SK-N-DZ (cell line): Measurements from ENCODE around the gene ZNF90. TPM values are rescaled to one million over a fixed set of nuclear protein-coding genes. Genes with fewer than 3 reads are reported as not detected.
"Not testable (repeated sequence)": the region's sequence is repeated elsewhere in the genome, so short reads cannot be mapped to it uniquely, and the experiment has no call there.

ENCODE experiments used
- DNase-seq: peaks from one replicate; pipeline ENCODE4 v3.0.0-alpha.2; 2015; ENCODE audit warnings: low spot score
- polyA plus RNA-seq, 2 experiments: library from polyadenylated mRNA; depleted of rRNA; stranded (reverse); fragments of >200 nt; gene quantifications; 2 replicates each; pipeline ENCODE4 v1.2.3, GENCODE V29; 2014

The ZNF90 gene
- 11.8 and 17.5 TPM in 2 replicates for polyA plus RNA-seq (2014; cell fraction: cytosol; rRNA removed)
- polyA plus RNA-seq (2014; cell fraction: nucleus; rRNA removed) = 13.2 and 34.2 TPM in 2 replicates

DNA sequence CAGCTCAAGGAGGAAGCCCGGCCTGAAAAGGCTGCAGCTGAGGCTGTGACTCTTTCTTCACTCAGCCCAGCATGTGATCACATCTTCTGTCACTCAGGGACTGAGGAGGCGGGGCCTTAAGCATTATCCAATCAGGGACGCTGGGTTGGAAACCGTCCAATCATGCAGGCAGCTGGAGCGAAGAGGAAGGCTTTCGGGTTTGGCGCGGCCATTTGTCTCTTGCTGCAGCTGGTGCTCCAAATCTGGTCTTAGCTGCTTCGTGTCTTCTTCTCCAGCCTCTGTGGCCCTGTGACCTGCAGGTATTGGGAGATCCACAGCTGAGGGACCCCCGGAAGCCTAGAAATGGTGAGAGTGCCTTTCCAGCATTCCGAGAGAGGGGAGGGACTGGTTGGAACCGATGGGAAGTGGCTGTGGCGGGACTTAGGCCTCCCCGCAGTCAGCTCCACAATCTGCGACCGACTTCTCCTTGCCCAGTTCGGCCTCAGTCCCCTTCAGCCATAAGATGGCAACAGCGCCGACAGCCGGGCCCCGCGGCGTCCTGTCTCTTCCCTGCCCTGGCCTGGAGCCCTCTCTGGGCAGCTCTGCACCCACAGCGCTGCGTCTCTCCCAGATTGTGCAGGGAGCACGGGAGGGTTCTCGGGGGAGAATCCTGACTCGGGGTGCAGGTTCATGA is at the start of gene ZNF90:
Gene ZNF90, plus strand, starts transcription at position 210 of the 673 bp plus-strand sequence. Its CDS starts 133 bp downstream, at position 343.
- DNase-seq = peak; percentile 97

DNA sequence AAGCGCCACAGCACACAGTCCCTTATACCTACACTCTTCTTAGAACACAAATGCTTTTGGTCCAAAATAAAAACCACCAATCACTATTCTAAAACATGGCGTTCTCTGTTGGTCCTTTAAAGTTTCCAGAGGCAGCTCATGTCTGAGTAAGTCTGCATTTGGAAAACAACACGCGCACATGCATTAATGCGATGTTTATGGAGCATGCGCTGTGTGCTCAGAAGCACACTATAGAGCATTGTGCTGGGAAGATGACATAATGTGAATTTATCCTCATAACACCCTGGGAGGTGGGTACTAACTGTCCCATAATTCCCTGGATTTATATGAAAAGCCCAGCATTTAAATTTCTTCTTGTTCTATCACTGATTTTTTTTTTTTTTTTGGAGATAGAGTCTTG is 49.2 kb upstream of the ZNF90 start:
- DNase-seq = no peak

DNA sequence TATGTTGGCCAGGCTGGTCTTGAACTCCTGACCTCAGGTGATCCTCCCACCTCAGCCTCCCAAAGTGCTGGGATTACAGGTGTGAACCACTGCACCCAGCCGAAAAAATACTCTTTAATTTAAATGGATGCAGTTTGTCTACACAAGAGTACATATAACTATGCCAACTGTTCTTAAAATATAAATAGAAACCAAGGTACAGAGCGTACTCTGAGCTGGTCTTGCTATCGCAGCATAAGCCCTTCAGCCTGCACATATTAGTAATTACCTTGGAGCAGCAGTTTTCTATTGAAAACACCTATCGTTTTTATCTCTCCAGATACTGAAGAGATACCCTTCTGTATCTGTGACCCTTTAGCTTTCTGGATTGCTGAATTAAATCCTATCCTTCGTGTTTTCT is 41.9 kb upstream of the ZNF90 start:
- DNase-seq = no peak

DNA sequence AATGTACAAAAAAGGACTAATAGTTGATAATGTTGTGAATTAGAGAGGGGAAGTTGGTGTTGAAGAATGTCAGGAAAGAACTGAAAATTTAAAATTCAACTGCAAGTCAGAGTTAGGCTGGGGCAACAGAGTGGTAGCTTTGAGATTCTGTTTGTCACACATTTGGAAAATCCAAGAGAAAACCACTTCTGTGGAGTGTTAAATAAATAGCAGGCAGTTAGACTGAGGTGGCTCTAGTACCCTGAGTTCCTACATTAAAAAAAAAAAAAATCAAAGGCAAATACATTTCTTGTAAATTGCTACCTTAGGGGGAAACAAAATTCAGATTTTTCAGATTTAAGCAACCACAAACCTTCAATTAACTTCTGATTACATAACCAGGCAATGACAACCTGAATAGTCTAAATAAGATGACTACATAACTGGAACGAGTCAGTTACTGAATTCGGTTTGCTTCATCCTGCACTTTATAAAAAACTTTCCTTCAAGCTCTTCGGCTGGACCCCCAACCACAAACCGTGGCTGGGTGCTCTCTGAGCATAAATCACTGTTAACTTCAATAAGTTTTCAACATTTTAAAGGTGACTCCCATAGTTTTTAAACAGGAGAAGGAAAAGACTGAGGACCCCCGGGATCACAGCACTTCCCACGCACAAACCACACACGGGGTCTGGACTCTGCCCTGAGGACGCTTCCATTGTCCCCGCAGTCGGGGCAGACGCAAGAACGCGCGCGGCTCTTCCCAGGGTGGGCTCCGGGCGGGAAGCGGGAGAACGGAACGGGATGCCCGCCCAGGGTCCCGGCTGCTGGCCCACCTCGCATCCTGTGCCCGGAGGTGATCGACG is 39.2 kb upstream of the ZNF90 start:
- no peak for DNase-seq

DNA sequence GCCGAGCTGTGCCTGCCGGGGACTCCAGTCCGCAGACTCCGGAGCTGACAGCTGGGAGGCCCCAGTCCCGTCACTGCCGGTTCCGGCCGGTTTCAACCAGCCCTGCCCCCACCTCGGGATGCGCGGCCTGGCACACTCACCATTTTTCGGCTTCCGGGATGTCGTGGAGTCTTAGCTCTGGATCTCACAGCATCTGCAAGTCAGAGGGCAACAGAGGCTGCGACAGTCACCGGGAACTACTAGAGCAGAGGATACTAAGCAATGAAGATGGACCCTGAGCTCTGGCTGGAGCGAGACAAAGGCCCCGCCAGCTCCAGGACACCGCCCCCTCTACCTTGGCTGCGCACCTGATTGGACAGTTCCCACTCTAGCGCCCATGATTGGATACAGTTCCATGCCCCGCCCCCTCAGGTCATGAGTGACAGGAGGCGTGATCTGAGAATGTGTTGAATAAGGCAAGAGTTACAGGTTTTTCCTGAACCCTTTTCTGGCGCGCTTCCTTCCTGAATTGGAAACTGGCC is 38.5 kb upstream of the ZNF90 start, which contains the start of gene ZNF682:
Gene ZNF682, minus strand, starts transcription at position 303 of the 521 bp plus-strand sequence. Its CDS starts 160 bp downstream, at position 143.
- peak; percentile 96 for DNase-seq

DNA sequence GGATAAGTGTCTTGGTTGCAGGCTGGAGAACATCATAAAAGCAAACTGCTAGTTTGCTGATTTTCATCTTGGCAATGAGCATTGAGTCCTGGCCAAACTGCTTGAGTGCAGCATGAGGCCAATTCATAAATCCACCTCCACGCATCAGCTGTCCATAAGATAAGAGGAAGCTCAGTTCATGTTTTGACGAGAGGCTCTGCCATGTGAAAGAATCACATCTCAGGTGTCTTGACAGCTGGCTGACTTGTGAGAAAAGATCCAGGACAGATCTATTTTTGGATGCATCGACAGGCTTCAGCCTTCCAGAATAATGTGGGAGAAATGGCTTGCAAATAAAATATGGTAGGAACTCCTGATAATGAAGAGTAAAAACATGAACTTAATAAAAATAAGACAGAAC is 33.1 kb upstream of the ZNF90 start:
- DNase-seq = peak; percentile 15

DNA sequence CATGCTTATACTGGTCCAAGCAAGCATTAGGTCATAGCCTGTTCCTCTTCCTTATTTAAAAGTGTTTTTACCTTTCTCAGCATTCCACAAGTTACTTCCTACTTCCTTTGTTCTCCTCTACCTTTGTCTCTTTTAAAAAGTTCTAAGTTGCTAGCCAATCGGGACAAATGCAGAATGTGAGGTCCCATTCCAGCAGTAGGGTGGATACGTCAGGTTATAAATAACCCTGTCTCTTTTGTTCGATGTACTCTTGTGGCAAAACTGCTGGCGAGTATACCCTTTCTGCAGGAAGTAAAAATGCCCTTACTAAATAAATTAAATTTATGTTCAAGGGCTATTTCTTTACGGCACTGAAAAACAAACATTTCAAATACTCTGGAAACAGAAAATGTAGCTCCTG is 32.1 kb upstream of the ZNF90 start:
- not testable (repeated sequence) for DNase-seq

DNA sequence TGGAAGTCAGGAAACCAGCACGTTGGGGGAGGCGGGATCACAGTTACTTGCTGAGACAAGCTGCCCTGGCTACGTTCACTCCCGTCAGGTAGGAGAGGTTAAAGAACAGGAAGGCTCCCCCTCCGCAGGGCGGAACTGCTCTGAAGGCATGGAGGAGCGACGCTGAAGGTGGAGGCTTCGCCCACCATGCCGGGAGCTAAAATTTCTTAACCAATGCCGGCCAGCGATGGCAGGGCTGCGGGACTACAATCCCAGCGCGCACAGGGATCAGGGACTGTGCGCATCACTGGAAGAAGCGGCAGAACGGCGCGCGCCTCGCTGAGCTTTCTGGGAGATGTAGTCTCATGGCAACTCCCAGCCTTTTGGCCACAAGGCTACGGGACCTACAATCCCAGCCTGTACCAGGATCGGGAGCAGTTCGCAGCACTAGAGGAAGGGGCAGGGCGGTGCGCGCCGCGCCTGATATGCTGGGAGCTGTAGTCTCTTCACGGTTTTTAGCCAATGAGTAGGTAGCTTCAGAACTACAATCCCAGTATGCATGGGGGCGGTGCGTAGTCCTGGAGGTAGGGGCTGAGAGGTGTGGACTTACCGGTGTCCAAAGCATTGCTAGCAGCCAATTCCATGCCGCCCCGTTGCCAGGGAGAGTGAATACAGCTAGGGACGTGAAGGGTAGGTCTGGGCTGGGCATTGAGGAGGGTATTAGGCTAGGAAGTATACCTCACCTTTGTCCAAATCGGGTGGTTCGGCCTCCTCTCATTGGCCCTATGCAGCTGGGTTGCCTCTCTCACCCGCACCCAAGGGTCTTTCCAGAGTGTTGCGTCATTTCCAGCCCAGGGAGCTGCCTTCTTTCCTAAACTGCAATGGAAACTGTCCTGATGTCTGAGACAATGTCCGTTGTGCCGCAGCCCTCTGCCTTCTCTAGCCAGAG is 25.7 kb upstream of the ZNF90 start:
- peak; percentile 98 for DNase-seq

DNA sequence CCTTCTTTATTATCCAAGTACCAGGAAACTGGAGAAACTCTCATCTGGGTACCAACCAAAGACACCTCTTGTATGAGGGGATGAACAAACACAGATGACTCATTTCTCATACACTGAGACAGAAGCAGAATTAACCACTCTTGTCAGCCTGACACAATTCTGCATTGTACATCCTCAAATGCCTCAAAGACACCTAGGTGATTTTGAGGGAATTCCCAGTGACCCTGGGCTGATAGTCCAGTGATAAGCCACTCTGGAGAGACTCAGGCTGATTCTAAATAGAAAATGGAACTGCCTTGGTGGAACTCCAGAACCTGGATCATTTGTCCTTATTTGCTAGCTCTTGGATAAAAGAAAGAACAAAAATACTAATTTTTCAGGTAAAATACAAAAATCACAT is 19.1 kb upstream of the ZNF90 start:
- not testable (repeated sequence) for DNase-seq

DNA sequence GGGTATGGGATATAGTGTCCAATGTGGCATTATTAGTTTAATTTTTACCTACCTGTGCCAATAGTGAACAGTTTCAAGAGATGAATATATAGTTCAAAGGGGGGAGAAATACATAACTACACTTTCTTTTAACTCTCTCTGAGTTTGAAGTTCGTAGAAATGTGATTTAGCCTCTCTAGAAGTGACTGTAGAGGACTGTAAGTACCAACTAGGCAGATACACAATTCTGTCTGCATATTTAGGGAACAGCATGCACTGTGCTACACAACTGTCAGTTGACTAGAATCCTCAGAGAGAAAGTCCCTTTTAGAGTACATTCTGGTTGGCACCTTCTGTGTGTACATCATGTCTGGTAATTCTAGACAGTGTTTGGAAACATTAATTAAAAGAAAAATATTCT is 17.5 kb upstream of the ZNF90 start:
- no peak for DNase-seq

DNA sequence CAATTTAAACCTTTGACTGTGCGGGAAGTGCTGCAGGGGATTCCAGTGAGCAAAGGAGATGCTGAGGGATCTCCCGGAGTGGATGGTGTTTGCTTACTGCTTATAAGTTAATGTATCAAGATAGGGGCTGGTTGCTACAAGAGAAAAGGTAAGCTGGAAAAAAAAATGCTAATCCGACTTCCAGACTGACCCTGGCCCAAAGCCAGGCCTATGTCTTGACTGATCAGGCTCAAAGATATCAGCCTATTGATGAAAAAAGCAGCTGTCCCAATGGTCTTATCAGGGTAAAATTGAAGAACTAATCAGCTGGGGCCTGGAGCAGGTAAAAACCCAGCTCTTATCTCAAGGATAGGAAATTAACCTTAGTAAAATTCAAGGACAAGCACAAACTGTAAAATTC is 10.9 kb upstream of the ZNF90 start:
- DNase-seq = no peak

DNA sequence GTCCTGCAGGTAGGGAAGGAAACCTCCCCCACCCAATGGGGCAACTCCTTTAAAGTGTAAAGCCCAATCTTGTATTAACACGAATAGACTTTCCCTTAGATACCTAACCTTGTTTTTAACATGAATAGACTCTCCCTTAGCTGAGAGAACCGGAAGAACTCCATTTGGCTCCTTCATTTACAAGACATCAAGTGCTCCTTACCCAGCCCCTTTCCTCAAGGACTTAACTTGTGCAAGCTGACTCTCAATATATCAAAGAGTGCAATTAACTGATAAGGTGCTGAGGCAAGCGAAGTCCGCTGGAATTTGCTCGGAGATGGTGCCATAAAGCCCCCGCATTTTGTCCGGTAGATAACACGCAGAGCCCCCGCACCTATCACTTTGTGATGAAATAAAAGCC is 9.9 kb upstream of the ZNF90 start:
- no peak for DNase-seq

DNA sequence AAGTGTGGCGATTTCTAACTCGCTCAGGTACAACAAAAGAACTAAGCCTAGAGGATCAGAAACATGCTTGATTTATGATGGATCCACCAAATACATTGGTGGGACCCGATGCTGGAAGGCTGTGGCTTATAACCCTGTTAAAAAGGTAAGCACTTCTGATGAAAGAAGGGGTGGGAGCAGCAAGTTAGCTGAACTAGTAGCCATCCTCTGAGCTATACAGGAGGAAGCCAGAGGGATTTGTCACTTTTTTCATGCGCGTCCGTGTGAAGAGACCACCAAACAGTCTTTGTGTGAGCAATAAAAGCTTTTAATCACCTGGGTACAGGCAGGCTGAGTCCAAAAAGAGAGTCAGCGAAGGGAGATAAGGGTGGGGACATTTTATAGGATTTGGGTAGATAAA is 9.2 kb upstream of the ZNF90 start:
- DNase-seq = not testable (repeated sequence)

DNA sequence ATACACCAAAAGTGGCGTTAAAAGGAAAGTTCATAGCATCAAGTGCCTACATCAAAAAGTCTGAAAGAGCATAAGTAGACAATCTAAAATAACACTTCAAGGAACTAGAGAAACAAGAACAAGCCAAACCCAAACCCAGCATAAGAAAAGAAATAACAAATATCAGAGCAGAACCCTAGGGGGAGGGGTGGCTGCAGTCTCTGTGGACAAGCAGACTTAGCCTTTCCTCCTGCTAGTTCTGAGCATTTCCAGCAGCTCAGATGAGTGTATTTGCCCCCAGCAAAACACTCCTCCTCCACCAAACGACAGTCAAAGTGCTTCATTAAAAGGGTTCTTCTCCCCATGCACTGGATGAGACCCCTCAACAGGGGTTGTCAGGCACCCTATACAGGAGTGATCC is 7.1 kb upstream of the ZNF90 start:
- no peak for DNase-seq

DNA sequence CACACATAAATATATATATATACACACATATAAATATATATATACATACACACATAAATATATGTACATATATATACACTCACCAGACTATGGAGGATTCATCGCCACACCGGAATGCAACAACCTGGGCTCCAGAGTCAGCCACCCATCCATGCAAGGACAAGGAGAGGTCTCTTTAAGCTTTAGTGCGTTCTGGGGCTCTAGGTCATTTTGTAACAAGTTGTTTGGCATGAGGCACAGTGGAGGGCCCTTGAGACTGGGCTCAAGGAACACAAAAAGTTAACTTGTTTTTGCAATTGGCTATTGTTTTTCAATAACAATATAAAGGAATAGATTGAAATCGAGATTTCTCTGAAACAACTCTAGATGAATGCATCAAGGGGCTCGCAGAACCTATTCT is 4.9 kb upstream of the ZNF90 start:
- no peak for DNase-seq

DNA sequence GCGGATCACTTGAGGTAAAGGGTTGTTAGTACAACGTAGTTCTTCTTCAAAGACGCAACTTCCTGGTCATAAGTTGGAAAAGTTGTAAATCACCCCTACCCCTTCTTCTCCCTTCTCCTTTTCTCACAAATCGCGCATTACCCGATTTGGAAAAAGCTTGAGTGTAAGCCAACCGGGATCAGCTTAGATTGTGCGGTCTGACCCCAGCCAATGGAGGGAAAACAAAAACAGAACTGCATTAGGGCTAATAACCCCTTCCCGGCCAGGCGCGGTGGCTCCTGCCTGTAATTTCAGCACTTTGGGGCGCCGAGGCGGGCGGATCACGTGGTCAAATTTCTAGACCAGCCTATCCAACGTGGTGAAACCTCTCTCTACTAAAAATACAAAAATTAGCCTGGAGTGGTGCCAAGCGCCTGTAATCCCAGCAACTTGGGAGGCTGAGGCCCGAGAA is 806 bp downstream of the ZNF90 start:
- DNase-seq = peak; percentile 35

DNA sequence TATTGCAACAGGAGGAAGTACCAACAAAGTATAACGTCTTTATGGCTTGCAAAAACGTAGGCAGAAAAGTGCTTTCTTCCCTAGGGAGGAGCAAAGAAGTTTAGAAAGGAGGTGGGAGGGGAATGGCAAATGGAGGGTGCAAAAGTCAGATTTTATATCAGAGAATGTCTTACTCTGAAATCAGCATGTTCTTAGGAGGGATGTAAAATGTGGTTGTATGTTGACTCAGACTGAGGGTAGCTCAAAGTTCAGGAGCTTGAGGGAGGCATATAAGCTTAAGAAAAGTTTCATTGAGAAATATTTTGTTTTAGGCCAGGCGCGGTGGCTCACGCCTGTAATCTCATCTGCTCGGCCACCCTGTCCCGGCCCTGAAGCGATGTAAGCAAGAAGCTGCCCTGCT is 1.7 kb downstream of the ZNF90 start:
- no peak for DNase-seq

DNA sequence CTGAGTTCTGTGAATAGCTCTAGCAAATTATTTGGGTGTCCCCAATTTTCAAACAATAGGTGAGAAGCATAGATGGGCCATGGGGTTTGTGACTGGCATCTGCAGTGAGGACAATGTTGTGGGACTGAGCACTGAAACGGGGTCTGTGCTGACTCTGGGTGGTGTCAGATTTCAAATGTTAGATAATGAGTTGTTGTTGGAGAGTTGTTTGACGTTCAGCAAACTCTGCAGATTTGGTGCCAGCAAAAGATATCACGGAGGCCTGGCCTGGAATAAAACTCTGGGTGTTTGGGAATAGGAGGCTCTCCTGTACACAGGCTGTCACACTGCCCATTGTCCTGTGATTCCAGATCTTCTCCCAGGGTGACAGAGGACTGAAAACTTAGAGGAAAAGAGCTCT is 2.9 kb downstream of the ZNF90 start:
- DNase-seq = no peak

DNA sequence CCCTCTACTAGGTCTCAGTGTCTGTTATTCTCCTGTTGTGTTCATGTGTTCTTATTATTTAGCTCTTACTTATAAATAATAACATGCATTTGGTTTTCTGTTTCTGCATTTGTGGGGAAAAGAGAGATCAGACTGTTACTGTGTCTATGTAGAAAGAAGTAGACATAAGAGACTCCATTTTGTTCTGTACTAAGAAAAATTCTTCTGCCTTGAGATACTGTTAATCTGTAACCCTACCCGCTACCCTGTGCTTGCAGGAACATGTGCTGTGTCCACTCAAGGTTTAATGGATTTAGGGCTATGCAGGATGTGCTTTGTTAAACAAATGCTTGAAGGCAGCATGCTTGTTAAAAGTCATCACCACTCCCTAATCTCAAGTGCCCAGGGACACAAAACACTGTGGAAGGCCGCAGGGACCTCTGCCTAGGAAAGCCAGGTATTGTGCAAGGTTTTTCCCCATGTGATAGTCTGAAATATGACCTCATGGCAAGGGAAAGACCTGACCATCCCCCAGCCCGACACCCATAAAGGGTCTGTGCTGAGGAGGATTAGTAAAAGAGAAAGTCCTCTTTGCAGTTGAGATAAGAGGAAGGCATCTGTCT is 4.5 kb downstream of the ZNF90 start:
- not testable (repeated sequence) for DNase-seq

DNA sequence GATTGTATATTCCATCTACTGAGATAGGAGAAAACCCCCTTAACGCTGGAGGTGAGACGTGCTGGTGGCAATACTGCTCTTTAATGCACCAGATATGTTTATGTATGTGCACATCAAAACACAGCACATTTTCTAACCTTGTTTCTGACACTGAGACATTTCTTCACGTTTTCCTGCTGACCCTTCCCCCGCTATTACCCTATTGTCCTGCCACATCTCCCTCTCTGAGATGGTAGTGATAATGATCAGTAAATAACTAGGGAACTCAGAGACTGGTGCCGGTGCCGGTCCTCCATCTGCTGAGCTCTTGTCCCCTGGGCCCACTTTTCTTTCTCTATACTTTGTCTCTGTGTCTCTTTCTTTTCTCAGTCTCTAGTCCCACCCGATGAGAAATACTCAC is 5.1 kb downstream of the ZNF90 start:
- DNase-seq = not testable (repeated sequence)

DNA sequence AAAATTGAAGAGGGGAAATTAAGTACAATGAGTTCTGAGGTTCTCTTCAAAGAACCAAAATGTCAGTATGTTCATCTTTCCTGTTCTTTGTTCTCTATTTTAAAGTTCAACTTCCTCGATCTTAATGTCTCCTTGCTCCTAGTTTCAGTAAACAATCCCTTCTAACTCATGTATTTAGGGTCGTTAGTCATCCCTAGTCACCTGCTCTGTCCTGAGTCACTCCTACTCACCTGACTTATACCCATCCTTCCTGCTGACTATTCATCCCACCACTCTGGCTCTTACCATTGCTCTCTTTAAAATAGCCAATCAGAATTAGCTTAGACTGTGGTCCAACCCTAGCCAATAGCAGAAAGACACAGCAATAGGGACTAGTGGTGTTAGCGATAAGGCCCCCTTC is 24.3 kb downstream of the ZNF90 start:
- no peak for DNase-seq
